NT2/D1 (cell line): Measurements from ENCODE around the gene SIL1.

Experiments
- DNase-seq: peaks from one replicate; pipeline ENCODE4 v3.0.0-alpha.2; 2011; ENCODE audit warnings: low read depth, low spot score
- H3K27me3 ChIP-seq: 2 replicates; pipeline ENCODE4 v1.6.0; 2011; ENCODE audit warnings: mild to moderate bottlenecking; ENCODE audit not compliant: insufficient read length, insufficient read depth
- H3K36me3 ChIP-seq: 2 replicates; pipeline ENCODE4 v1.6.1; 2011; ENCODE audit warnings: mild to moderate bottlenecking, low read length, mixed read lengths; ENCODE audit not compliant: insufficient read depth, insufficient read length
- H3K4me1 ChIP-seq: 2 replicates; pipeline ENCODE4 v1.5.1; 2011; ENCODE audit not compliant: insufficient read depth, insufficient read length
- H3K4me3 ChIP-seq: 2 replicates; pipeline ENCODE4 v1.5.1; 2011; ENCODE audit warnings: low read depth; ENCODE audit not compliant: insufficient read length
- H3K9ac ChIP-seq: 2 replicates; pipeline ENCODE4 v1.6.0; 2011; ENCODE audit warnings: low read depth; ENCODE audit not compliant: insufficient read length
- H3K9me3 ChIP-seq: 2 replicates; pipeline ENCODE4 v1.5.1; 2011; ENCODE audit warnings: mild to moderate bottlenecking, low read length; ENCODE audit not compliant: insufficient read depth
- SUZ12 ChIP-seq: IDR thresholded peaks from 2 replicates; pipeline ENCODE4 v1.6.1; 2011; ENCODE audit not compliant: insufficient read length, insufficient read depth; ENCODE audit errors: extremely low read depth
- YY1 ChIP-seq: IDR thresholded peaks from 2 replicates; pipeline ENCODE4 v1.6.1; 2011; ENCODE audit not compliant: insufficient read length, insufficient read depth
- ZNF274 ChIP-seq: IDR thresholded peaks from 2 replicates; pipeline ENCODE4 v1.6.1; 2011; ENCODE audit warnings: mild to moderate bottlenecking, low read depth, low read length

The SIL1 gene

GRCh38 chr5:139138109-139138508, 60.1 kb downstream of the SIL1 start:
- H3K9ac ChIP-seq: no peak overlapping the region
- no peaks in the 10 kb centered on the region for H3K9me3 ChIP-seq
- no peak overlapping the region for H3K4me3 ChIP-seq
- no peak for TF ChIP-seq YY1
- TF ChIP-seq SUZ12: no peak
- no peak for TF ChIP-seq ZNF274
- H3K36me3 ChIP-seq: no peaks in the 10 kb centered on the region
- H3K4me1 ChIP-seq: no peaks in the 10 kb centered on the region
- no peak for DNase-seq
- H3K27me3 ChIP-seq: no peaks in the 10 kb centered on the region

- no peak overlapping the region for H3K4me3 ChIP-seq
- H3K9me3 ChIP-seq: no peaks in the 10 kb centered on the region
- TF ChIP-seq ZNF274 (no peak), SUZ12 (no peak), YY1 (no peak)
- no peaks in the 10 kb centered on the region for H3K36me3 ChIP-seq
- H3K27me3 ChIP-seq: no peaks in the 10 kb centered on the region
- H3K9ac ChIP-seq: no peak overlapping the region
- no peak for DNase-seq
- H3K4me1 ChIP-seq: no peaks in the 10 kb centered on the region
These were observed 60.5 kb downstream of the SIL1 start for GRCh38 chr5:139137697-139138096.

GRCh38 chr5:139134906-139135305, 63.3 kb downstream of the SIL1 start:
- H3K27me3 ChIP-seq: no peaks in the 10 kb centered on the region
- no peak for TF ChIP-seq SUZ12
- no peak for TF ChIP-seq YY1
- no peak for TF ChIP-seq ZNF274
- DNase-seq: no peak
- no peaks in the 10 kb centered on the region for H3K9me3 ChIP-seq
- no peaks in the 10 kb centered on the region for H3K36me3 ChIP-seq
- no peak overlapping the region for H3K4me3 ChIP-seq
- H3K9ac ChIP-seq: no peak overlapping the region
- H3K4me1 ChIP-seq: peaks cover 4% of the 10 kb centered on the region

DNA sequence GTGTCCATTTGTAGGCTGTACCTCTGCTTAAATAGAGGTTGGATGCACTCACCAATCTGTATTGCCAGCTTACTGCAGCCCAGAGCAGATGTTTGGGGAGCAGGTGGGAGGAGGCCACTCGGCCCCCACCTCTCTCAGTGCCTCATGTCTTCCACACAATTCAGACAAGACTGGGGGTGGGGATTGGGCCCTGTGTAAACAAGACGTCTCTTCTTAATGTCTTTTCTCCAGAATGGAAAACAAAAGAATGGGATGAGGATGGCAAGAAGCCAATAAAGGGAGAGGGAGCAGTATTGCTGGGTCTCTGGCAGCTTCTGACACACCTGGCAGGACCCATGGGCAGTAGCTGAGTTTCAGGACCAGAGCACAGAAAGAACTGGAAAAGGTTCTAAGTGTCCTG, 64.9 kb downstream of the SIL1 start:
- Histone ChIP-seq H3K9ac (no peak overlapping the region), H3K27me3 (no peaks in the 10 kb centered on the region), H3K4me1 (peaks cover 4% of the 10 kb centered on the region), H3K9me3 (no peaks in the 10 kb centered on the region), H3K4me3 (no peak overlapping the region), H3K36me3 (no peaks in the 10 kb centered on the region)
- no peak for TF ChIP-seq ZNF274
- no peak for TF ChIP-seq YY1
- TF ChIP-seq SUZ12: no peak
- no peak for DNase-seq

GRCh38 chr5:139132515-139132914, 65.7 kb downstream of the SIL1 start:
- H3K4me1 ChIP-seq: peaks cover 4% of the 10 kb centered on the region
- no peak for DNase-seq
- no peak overlapping the region for H3K4me3 ChIP-seq
- H3K9ac ChIP-seq: no peak overlapping the region
- no peaks in the 10 kb centered on the region for H3K36me3 ChIP-seq
- no peaks in the 10 kb centered on the region for H3K27me3 ChIP-seq
- TF ChIP-seq YY1 (no peak), SUZ12 (no peak), ZNF274 (no peak)
- no peaks in the 10 kb centered on the region for H3K9me3 ChIP-seq

DNA sequence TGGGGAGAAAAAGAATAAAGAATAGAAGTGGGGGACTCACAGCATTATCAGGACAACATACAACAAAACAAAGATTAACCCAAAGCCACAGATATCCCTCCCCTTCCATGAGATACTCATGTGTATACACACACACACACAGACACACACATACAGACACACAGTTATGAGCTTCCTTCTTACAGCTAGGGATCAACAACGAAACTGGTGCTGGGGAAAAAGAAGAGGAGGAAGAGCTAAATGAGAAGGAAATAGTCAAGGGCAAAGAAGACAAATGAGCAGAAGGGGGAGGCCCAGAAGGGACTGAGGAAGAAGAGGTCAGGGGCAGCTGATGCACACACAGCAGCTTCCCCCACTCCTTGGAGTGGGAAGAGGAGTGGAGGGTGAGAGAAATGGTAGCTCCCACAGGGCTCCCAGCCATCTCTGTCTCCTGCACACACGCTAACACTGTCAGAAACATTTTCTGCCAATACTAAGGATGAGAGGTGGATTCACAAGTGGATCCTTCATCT, 66.2 kb downstream of the SIL1 start:
- Histone ChIP-seq H3K36me3 (no peaks in the 10 kb centered on the region), H3K4me1 (peaks cover 4% of the 10 kb centered on the region), H3K27me3 (no peaks in the 10 kb centered on the region), H3K9me3 (no peaks in the 10 kb centered on the region), H3K9ac (no peak overlapping the region), H3K4me3 (no peak overlapping the region)
- TF ChIP-seq YY1: no peak
- TF ChIP-seq ZNF274: no peak
- TF ChIP-seq SUZ12: no peak
- no peak for DNase-seq

- no peaks in the 10 kb centered on the region for H3K27me3 ChIP-seq
- DNase-seq: no peak
- TF ChIP-seq YY1 (no peak), SUZ12 (no peak), ZNF274 (no peak)
- peaks cover 4% of the 10 kb centered on the region for H3K4me1 ChIP-seq
- H3K36me3 ChIP-seq: no peaks in the 10 kb centered on the region
- no peaks in the 10 kb centered on the region for H3K9me3 ChIP-seq
- H3K9ac ChIP-seq: no peak overlapping the region
- H3K4me3 ChIP-seq: no peak overlapping the region
These were observed 66.7 kb downstream of the SIL1 start for GRCh38 chr5:139131465-139131864.

- Histone ChIP-seq H3K27me3 (no peaks in the 10 kb centered on the region), H3K36me3 (no peaks in the 10 kb centered on the region), H3K9ac (no peak overlapping the region), H3K4me1 (peaks cover 4% of the 10 kb centered on the region), H3K9me3 (no peaks in the 10 kb centered on the region), H3K4me3 (no peak overlapping the region)
- TF ChIP-seq ZNF274 (no peak), YY1 (no peak), SUZ12 (no peak)
- DNase-seq: no peak
These were observed 67.1 kb downstream of the SIL1 start for GRCh38 chr5:139131062-139131461.
